Measurements from ENCODE around the gene TMEM108. TPM values are rescaled to one million over a fixed set of nuclear protein-coding genes. Genes with fewer than 3 reads are reported as not detected.

Gene TMEM108
- total RNA-seq, 1 experiment from 2014 or later, result not detected

- no peak overlapping the region for H3K4me3 Mint-ChIP-seq (ENCODE audit: unreplicated experiment)
- TF ChIP-seq, protein P1, sequence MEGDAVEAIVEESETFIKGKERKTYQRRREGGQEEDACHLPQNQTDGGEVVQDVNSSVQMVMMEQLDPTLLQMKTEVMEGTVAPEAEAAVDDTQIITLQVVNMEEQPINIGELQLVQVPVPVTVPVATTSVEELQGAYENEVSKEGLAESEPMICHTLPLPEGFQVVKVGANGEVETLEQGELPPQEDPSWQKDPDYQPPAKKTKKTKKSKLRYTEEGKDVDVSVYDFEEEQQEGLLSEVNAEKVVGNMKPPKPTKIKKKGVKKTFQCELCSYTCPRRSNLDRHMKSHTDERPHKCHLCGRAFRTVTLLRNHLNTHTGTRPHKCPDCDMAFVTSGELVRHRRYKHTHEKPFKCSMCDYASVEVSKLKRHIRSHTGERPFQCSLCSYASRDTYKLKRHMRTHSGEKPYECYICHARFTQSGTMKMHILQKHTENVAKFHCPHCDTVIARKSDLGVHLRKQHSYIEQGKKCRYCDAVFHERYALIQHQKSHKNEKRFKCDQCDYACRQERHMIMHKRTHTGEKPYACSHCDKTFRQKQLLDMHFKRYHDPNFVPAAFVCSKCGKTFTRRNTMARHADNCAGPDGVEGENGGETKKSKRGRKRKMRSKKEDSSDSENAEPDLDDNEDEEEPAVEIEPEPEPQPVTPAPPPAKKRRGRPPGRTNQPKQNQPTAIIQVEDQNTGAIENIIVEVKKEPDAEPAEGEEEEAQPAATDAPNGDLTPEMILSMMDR (IDR thresholded peaks at IDR 0.05; ENCODE audit: unreplicated experiment), result no peak
- intact Hi-C loops (cut with micrococcal nuclease), result no loop called here
- no peaks in the 10 kb centered on the region for H3K9me3 Mint-ChIP-seq (ENCODE audit: unreplicated experiment)
- H3K4me1 Mint-ChIP-seq (ENCODE audit: insufficient read depth, unreplicated experiment), result no peaks in the 10 kb centered on the region
- no TSS peak for BruUV-seq (replicated peaks)
- no peaks in the 10 kb centered on the region for H3K36me3 Mint-ChIP-seq (ENCODE audit: insufficient read depth, unreplicated experiment)
- H3K27me3 Mint-ChIP-seq (ENCODE audit: insufficient read depth, unreplicated experiment), result peaks cover 17% of the 10 kb centered on the region
- no peak overlapping the region for H3K27ac Mint-ChIP-seq (ENCODE audit: low read depth, unreplicated experiment)
- ChIA-PET CTCF (interaction anchor here (0.7 to 1.1 kb wide), 2 partner anchors 30 to 721 kb away, joined by 3 to 4 read pairs; no protein-coding TSS in a partner anchor), POLR2A (interaction anchor here (0.7 kb wide), 1 partner anchor 269 kb away, joined by 3 read pairs; no protein-coding TSS in a partner anchor)
- DNase-seq (ENCODE audit: unreplicated experiment), result no peak
Measured at GRCh38 chr3:133162265-133162664, 124.1 kb downstream of the TMEM108 start.

DNA sequence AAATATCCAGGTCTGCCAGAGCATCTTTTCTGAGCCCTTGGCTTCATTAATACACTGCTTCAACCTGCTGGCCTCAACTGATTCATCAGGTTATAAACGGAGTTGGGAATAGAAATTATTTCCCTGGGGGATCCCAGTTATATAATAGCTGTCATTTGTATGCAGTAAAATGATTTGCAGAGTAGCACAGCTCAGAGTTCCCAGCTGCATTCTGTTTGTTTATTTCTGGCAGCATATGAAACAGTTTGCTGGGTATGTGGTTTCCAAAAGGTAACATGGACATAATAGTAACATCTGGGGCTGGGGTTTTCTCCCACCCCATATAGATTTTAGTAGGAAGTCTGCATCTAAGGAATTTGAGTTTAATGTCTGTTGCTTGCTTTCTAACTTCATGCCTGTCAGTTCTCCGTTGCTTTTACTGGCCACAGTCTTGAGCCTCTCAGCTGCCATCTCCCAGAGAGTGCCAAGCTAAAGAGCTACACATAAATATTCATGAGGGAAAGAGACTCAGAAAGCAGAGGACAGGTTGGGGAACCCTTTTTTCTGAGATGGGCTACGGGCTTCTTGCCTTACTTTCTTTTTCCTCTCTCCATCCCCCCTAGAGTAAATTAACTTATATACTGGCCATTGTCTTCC is 124.6 kb downstream of the TMEM108 start:
- Mint-ChIP-seq H3K27ac (ENCODE audit: low read depth, unreplicated experiment) (no peak overlapping the region), H3K4me3 (ENCODE audit: unreplicated experiment) (no peak overlapping the region), H3K9me3 (ENCODE audit: unreplicated experiment) (no peaks in the 10 kb centered on the region), H3K4me1 (ENCODE audit: insufficient read depth, unreplicated experiment) (no peaks in the 10 kb centered on the region), H3K36me3 (ENCODE audit: insufficient read depth, unreplicated experiment) (no peaks in the 10 kb centered on the region), H3K27me3 (ENCODE audit: insufficient read depth, unreplicated experiment) (peaks cover 17% of the 10 kb centered on the region)
- BruUV-seq (replicated peaks), result no TSS peak
- CTCF ChIA-PET, result no interaction called here
- intact Hi-C loops (cut with micrococcal nuclease), result no loop called here
- POLR2A ChIA-PET, result no interaction called here
- DNase-seq (ENCODE audit: unreplicated experiment), result no peak
- TF ChIP-seq, protein P1 (IDR thresholded peaks at IDR 0.05; ENCODE audit: unreplicated experiment), result no peak

DNA sequence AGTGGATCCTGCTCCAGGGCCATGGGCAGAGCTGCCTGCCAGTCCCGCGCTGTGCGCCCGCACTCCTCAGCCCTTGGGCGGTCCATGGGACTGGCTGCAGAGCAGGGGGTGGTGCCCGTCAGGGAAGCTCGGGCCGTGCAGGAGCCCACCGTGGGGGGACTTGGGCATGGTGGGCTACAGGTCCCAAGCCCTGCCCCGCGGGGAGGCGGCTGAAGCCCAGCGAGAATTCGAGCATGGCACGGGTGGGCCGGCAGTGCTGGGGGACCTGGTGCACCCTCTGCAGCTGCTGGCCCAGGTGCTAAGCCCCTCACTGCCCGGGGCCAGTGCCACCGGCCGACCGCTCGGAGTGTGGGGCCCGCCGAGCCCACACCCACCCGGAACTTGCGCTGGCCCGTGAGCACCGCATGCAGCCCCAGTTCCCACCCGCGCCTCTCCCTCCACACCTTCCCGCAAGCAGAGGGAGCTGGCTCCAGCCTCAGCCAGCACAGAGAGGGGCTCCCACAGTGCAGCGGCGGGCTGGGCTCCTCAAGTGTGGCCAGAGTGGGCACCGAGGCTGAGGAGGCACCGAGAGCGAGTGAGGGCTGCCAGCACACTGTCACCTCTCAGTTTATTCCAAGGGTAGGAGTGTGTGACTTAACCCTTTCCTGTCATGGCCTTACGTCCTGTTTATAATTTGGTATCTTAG is 129.3 kb downstream of the TMEM108 start:
- no TSS peak for BruUV-seq (replicated peaks)
- peaks cover 17% of the 10 kb centered on the region for H3K27me3 Mint-ChIP-seq (ENCODE audit: insufficient read depth, unreplicated experiment)
- CTCF ChIA-PET, result no interaction called here

GRCh38 chr3:133168025-133168401 is 129.8 kb downstream of the TMEM108 start:
- TF ChIP-seq, protein P1 (IDR thresholded peaks at IDR 0.05; ENCODE audit: unreplicated experiment), result no peak

More for the DNA sequence above, 129.3 kb downstream of the TMEM108 start:
- Mint-ChIP-seq H3K36me3 (ENCODE audit: insufficient read depth, unreplicated experiment) (no peaks in the 10 kb centered on the region), H3K27ac (ENCODE audit: low read depth, unreplicated experiment) (no peak overlapping the region), H3K4me3 (ENCODE audit: unreplicated experiment) (no peak overlapping the region), H3K9me3 (ENCODE audit: unreplicated experiment) (peaks cover 7% of the 10 kb centered on the region), H3K4me1 (ENCODE audit: insufficient read depth, unreplicated experiment) (no peaks in the 10 kb centered on the region)
- intact Hi-C loops (cut with micrococcal nuclease), result no loop called here
- TF ChIP-seq, protein P1 (IDR thresholded peaks at IDR 0.05; ENCODE audit: unreplicated experiment), result no peak
- DNase-seq (ENCODE audit: unreplicated experiment), result no peak
- POLR2A ChIA-PET, result interaction anchor here (0.7 kb wide), 1 partner anchor 51 kb away, joined by 3 read pairs; no protein-coding TSS in a partner anchor

More at GRCh38 chr3:133168025-133168401, 129.8 kb downstream of the TMEM108 start:
- ChIA-PET POLR2A (interaction anchor here (0.7 kb wide), 1 partner anchor 51 kb away, joined by 3 read pairs; no protein-coding TSS in a partner anchor), CTCF (no interaction called here)
- BruUV-seq (replicated peaks), result no TSS peak
- no peak overlapping the region for H3K27ac Mint-ChIP-seq (ENCODE audit: low read depth, unreplicated experiment)
- H3K4me1 Mint-ChIP-seq (ENCODE audit: insufficient read depth, unreplicated experiment), result no peaks in the 10 kb centered on the region
- peaks cover 7% of the 10 kb centered on the region for H3K9me3 Mint-ChIP-seq (ENCODE audit: unreplicated experiment)
- H3K36me3 Mint-ChIP-seq (ENCODE audit: insufficient read depth, unreplicated experiment), result no peaks in the 10 kb centered on the region
- no peak overlapping the region for H3K4me3 Mint-ChIP-seq (ENCODE audit: unreplicated experiment)
- intact Hi-C loops (cut with micrococcal nuclease), result no loop called here
- DNase-seq (ENCODE audit: unreplicated experiment), result no peak
- H3K27me3 Mint-ChIP-seq (ENCODE audit: insufficient read depth, unreplicated experiment), result peaks cover 17% of the 10 kb centered on the region
